Measurements from ENCODE around the gene SLC23A2.
"Not testable (repeated sequence)": the region's sequence is repeated elsewhere in the genome, so short reads cannot be mapped to it uniquely, and the experiment has no call there.

The SLC23A2 gene

GRCh38 chr20:4897600-4897999 is 103.7 kb downstream of the SLC23A2 start:
- DNase-seq: no peak

GRCh38 chr20:4896971-4897497 is 104.3 kb downstream of the SLC23A2 start:
- DNase-seq: no peak

- no peak for DNase-seq
These were observed 105.1 kb downstream of the SLC23A2 start for GRCh38 chr20:4896119-4896702.

GRCh38 chr20:4894981-4895381 is 106.3 kb downstream of the SLC23A2 start:
- no peak for DNase-seq

GRCh38 chr20:4894409-4894808 is 106.9 kb downstream of the SLC23A2 start:
- DNase-seq: no peak

GRCh38 chr20:4893709-4894108 is 107.6 kb downstream of the SLC23A2 start:
- no peak for DNase-seq

GRCh38 chr20:4891997-4892396 is 109.3 kb downstream of the SLC23A2 start:
- DNase-seq: no peak

GRCh38 chr20:4891190-4891763 is 110.0 kb downstream of the SLC23A2 start:
- no peak for DNase-seq

- no peak for DNase-seq
These were observed 111.9 kb downstream of the SLC23A2 start for GRCh38 chr20:4889446-4889845.

- DNase-seq: no peak
These were observed 113.7 kb downstream of the SLC23A2 start for GRCh38 chr20:4887586-4887985.

GRCh38 chr20:4886771-4887527 is 114.4 kb downstream of the SLC23A2 start:
- DNase-seq: no peak

GRCh38 chr20:4885877-4886276 is 115.4 kb downstream of the SLC23A2 start:
- no peak for DNase-seq

- no peak for DNase-seq
These were observed 117.8 kb downstream of the SLC23A2 start for GRCh38 chr20:4883546-4883945.

- DNase-seq: no peak
These were observed 118.3 kb downstream of the SLC23A2 start for GRCh38 chr20:4883051-4883450.

- DNase-seq: no peak
These were observed 120.1 kb downstream of the SLC23A2 start for GRCh38 chr20:4881006-4881730.

GRCh38 chr20:4880051-4880450 is 121.3 kb downstream of the SLC23A2 start:
- no peak for DNase-seq

- DNase-seq: not testable (repeated sequence)
These were observed 123.2 kb downstream of the SLC23A2 start for GRCh38 chr20:4878099-4878498.

GRCh38 chr20:4876731-4877130 is 124.6 kb downstream of the SLC23A2 start:
- DNase-seq: no peak

GRCh38 chr20:4876301-4876700 is 125.0 kb downstream of the SLC23A2 start:
- no peak for DNase-seq

- no peak for DNase-seq
These were observed 125.7 kb downstream of the SLC23A2 start for GRCh38 chr20:4875578-4876067.

GRCh38 chr20:4873396-4873795 is 127.9 kb downstream of the SLC23A2 start:
- DNase-seq: no peak

GRCh38 chr20:4871486-4871885 is 129.8 kb downstream of the SLC23A2 start:
- no peak for DNase-seq

GRCh38 chr20:4870906-4871305 is 130.4 kb downstream of the SLC23A2 start:
- no peak for DNase-seq

Data from stimulated activated naive CD4-positive, alpha-beta T cell treated with Interleukin-2 at 50 U/mL for 16 hours (primary cell).